ENCODE measurements around the gene FOXA2.

FOXA2 gene

DNA sequence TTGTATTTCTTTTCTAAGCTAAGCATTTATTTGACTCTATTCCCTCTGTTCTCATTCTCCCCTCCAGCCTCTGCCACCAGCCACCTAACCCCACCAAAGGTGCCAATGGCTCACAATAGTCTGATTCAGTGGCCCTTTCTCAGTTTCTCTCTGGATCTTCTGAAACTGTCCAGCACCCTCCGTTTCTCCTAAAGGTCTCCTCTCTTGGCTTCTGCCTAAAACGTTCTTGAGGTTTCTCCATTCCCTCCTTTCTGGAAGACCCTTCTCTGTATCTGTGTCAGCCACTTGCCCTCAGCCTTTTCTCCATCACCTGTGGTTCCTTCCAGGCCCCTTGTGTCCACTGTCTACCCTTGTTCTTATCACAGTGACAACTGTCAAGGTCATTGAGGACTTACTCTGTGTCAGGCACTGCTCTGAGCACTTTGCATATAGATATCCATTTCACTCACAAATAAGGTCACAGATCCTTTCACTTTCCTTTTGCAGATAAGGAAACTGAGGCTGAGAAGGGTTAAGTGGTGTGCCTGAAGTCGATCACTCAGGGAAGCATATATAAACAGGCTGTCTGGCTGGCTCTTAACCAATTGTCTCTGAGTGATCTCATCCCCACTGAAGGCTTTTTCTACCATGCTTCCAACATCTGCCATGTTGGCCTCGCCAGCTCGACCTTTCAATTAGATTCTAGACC lies 48.1 kb downstream of the FOXA2 start:
- no peak for DNase-seq

DNA sequence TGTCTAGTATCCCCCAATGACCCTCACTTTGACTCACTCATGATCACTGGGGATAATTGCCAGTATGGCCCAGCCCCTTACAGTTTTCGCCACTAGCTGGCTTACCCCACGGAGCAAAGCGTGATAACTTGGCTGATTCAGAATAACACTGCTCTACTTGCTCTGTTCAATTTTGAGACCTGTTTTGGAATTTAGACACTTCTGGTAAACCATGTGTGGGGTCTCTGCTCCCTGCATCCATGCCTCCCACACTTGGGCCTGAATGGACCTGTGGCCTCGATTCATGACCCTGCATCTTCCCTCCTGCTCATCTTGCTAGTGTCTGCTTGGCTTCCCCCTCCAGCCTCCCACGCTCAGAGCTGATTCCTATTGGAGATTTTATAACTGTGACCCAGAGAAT lies 48.9 kb downstream of the FOXA2 start:
- no peak for DNase-seq

DNA sequence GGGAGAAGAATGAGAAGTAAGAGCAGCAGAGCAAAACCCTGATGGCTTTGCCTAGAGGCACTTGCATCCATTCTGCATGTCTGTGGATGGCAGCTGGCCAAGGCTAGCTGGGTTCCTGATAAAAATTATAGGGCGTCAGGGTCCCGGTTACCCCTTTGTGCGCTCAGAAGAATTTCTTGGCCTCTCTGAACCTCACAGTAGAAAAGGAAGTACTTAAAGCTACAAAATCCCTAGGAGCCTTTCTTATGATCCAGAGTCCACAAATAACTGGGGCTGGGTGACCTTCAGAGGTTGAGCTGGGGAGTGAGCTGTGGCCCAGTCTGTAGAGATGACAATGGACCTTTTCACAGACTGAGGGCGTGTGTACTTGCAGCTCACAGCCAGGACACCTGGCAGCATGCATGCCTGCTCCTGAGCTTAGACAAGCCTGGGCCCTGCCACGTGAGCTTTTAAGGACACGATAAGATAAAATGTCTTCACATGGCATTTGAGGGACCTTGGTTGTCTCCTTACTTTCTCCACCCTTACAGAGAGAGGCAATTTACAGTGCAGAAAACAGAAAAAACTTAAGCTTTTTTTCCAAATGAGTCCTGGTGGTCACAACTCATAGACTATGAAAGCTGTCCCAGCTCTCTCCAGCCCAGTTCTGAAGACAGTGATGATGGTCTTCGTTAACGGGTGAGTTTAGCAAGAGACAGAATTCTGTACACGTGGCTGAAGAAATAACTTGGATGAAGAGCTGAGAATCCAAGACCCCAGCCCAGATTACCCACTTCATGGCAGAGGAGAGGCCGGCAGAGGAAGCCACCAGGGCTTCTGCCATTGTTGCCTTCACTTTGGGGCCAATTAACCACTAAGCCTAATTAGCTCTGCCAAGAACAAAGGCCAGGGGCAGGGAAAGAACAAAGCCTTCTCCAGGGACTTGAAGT lies 50.3 kb downstream of the FOXA2 start:
- no peak for DNase-seq

DNA sequence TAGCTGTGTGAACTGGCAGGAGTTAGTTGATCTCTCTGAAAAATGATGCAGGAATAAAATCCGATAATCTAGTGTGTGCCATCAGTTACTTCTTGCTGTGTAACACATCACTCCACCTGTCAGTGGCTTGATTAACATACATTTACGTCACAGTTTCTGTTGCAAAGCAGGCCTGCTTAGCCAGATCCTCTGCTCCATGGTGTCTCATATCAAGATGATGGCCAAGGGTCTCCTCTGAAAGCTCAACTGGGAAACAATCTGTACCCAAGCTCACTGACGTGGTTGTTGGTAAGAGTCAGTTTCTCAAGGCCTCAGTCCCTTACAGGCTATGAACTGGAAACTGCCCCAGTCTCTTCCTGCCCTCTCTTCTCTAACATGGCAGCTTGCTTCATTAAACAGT lies 51.8 kb downstream of the FOXA2 start:
- no peak for DNase-seq

DNA sequence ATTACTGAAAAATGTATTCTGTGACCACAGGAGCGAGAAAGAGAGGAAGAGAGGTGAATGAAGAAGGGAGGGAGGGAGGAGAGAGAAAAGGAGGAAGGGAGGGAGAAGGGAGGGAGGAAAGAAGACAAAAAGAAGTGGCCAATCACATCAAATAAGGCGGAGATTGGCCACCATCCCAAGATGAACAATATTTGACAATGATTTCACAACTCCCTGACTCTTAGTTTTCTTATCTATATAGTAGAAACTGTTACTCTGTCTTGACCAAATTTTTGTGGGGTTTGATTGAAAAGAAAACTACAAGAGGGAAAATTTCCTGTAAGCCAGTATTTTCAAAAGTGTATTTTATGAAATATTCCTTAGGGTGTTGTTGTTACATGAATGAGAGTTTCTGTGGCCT lies 52.6 kb downstream of the FOXA2 start:
- no peak for DNase-seq

DNA sequence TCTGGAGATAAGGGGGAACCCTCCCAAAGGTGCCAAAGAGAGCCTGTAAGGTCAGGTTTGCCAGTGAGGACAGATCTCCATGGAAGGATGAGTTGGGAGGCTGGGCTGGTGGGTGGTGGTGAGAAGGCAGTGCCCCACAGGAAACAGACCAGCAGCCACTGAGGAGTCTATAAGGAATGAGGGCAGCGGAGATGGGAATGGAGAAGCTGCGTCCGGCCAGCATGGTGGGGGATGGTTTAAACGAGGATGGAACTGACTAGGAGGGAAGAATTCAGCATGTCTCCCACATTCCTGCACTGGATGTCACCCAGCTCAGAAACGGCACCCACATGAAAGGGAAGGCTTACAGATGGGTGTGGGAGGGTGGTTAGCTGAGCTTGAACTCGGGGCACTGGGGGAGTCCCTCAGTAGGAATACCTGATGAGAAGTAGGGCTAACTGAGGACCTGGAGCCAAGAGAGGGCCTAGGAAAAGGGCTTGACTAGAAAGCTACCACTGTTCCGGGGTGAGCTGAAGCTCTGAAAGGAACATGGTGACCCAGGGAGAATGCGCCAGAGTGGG lies 53.2 kb downstream of the FOXA2 start:
- no peak for DNase-seq

All from activated CD4-positive, alpha-beta T cell treated with anti-CD3 and anti-CD28 coated beads for 48 hours (primary cell).